22Rv1 (cell line): ENCODE results near the gene VDAC1.

Experiments
- H3K27ac ChIP-seq: fragments of 450-650 bp; 2 replicates; pipeline ENCODE4 v1.5.1; 2017
- CTCF ChIP-seq: fragments of 450-650 bp; IDR thresholded peaks from 2 replicates; pipeline ENCODE4 v1.5.1; 2017; ENCODE audit warnings: mild to moderate bottlenecking
- ZFX ChIP-seq: fragments of 450-650 bp; IDR thresholded peaks from 2 replicates; pipeline ENCODE4 v1.6.1; 2017; ENCODE audit warnings: antibody characterized with exemption, borderline replicate concordance

VDAC1 gene

GRCh38 chr5:133994990-133995333 is 9.8 kb downstream of the VDAC1 start:
- TF ChIP-seq CTCF (no peak), ZFX (no peak)
- H3K27ac ChIP-seq = no peak overlapping the region

- H3K27ac ChIP-seq = peak overlapping the region; percentile 68
- TF ChIP-seq ZFX (no peak), CTCF (no peak)
Measured at GRCh38 chr5:133994297-133994989, 10.3 kb downstream of the VDAC1 start.

- TF ChIP-seq ZFX (no peak), CTCF (no peak)
Measured at GRCh38 chr5:133993185-133993936, 11.4 kb downstream of the VDAC1 start.

GRCh38 chr5:133992429-133993155 is 12.2 kb downstream of the VDAC1 start:
- peak overlapping the region; percentile 68 for H3K27ac ChIP-seq
- TF ChIP-seq ZFX = no peak

More at GRCh38 chr5:133993185-133993936, 11.4 kb downstream of the VDAC1 start:
- peak overlapping the region; percentile 68 for H3K27ac ChIP-seq

GRCh38 chr5:133991171-133991910 is 13.4 kb downstream of the VDAC1 start:
- TF ChIP-seq ZFX (no peak), CTCF (no peak)
- H3K27ac ChIP-seq = no peak overlapping the region

DNA sequence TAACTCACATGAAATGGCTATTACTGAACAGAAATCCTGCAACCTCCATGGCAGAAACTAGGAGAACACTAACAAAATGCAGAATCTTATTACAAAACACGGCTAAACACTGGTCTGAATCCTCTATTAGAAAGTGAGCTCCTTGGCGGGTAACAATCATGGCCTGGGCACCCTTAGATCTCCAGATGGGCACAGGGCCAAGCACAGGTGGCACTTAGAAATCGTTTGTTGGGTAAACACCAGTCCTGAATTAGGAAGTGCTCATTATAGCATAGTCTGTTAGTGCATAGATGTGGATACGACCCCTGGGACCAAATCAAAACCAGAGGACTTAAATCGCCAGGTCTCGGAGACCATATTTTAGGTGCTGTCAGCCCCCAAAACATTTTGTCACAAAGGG is 14.4 kb downstream of the VDAC1 start:
- TF ChIP-seq CTCF (no peak), ZFX (no peak)
- H3K27ac ChIP-seq = no peak overlapping the region

GRCh38 chr5:133985540-133986180 is 19.1 kb downstream of the VDAC1 start:
- H3K27ac ChIP-seq = no peak overlapping the region
- no peak for TF ChIP-seq CTCF
- TF ChIP-seq ZFX = no peak
